Thoracic aorta endothelial cell (primary cell): ENCODE results near the gene USP16. TPM values are rescaled to one million over a fixed set of nuclear protein-coding genes. Genes with fewer than 3 reads are reported as not detected.

Source experiments
- total RNA-seq: library from RNA; depleted of rRNA; stranded (reverse); fragments of >200 nt; gene quantifications from 2 replicates; pipeline ENCODE4 v1.2.3, GENCODE V29; 2012

The USP16 gene
- 47.2 and 48.0 TPM in 2 replicates for total RNA-seq

GRCh38 chr21:29024474-29025327, at the start of gene USP16:
TSS of gene USP16 (plus strand) at chr21:29024668. CDS start at chr21:29027914, 3,246 bp downstream.

GRCh38 chr21:28992526-28993292, 31.8 kb upstream of the USP16 start, which contains the start of gene LTN1:
TSS of gene LTN1 (minus strand) at chr21:28992877. CDS start at chr21:28992805, 72 bp downstream.

GRCh38 chr21:29073222-29074006, 48.9 kb downstream of the USP16 start, which contains the start of gene CCT8:
TSS of gene CCT8 (minus strand) at chr21:29073648. CDS start at chr21:29073590, 58 bp downstream.

Other genes starting within 250 kb of the USP16 start
- 49.1 and 50.5 TPM in 2 replicates for gene LTN1, start 31.8 kb upstream of the USP16 start, total RNA-seq
- 25.3 and 32.8 TPM in 2 replicates for gene RWDD2B, start 5.3 kb upstream of the USP16 start, total RNA-seq
- gene CCT8, start 49.0 kb downstream of the USP16 start, total RNA-seq, result 368 and 416 TPM in 2 replicates
- 6.8 and 8.1 TPM in 2 replicates for gene MAP3K7CL, start 106.0 kb downstream of the USP16 start, total RNA-seq